Thyroid gland (tissue), 4 donors: ENCODE data around the gene CSTB. TPM values are rescaled to one million over a fixed set of nuclear protein-coding genes. Genes with fewer than 3 reads are reported as not detected.
A peak's percentile ranks its signal among the peaks of the same experiment; 100 is the strongest.

Experiments used
- DNase-seq, 2 donors: peaks; one replicate each; pipeline ENCODE4 v3.0.0-alpha.2; 2019
- H3K27ac ChIP-seq, 3 donors: fragments of 200-600 bp; sonication (generic); 1 replicate in 2 of 3; 2 replicates in 1 of 3; pipeline ENCODE4 v1.5.1; 2016 to 2019; ENCODE audit warnings: mild to moderate bottlenecking in 1 of 3, moderate library complexity in 1 of 3
- H3K27me3 ChIP-seq: fragments of 200-600 bp; sonication (generic); one replicate; pipeline ENCODE4 v1.5.1; 2019
- H3K36me3 ChIP-seq, 2 donors: fragments of 200-600 bp; sonication (generic); one replicate each; pipeline ENCODE4 v1.5.1; 2016 to 2019
- H3K4me1 ChIP-seq, 2 donors: fragments of 200-600 bp; sonication (generic); one replicate each; pipeline ENCODE4 v1.5.1; 2017 to 2019
- H3K4me3 ChIP-seq, 3 donors: fragments of 200-600 bp; sonication (generic); replicated peaks in 1 of 3; 1 replicate in 2 of 3; 2 replicates in 1 of 3; pipeline ENCODE4 v1.5.1; 2016; ENCODE audit warnings: mild to moderate bottlenecking in 1 of 3
- H3K9me3 ChIP-seq: fragments of 200-600 bp; sonication (generic); one replicate; pipeline ENCODE4 v1.5.1; 2017
- POLR2A ChIP-seq, 2 donors: fragments of 450-650 bp; IDR thresholded peaks; one replicate each; pipeline ENCODE4 v1.6.1; 2017; ENCODE audit warnings: antibody characterized with exemption in 2 of 2, mild to moderate bottlenecking in 2 of 2, moderate library complexity in 1 of 2
- WGBS, 2 donors: methylation state at CpG; one replicate each; pipeline ENCODE4 v1.1.5; 2017; 5-methylcytosine and 5-hydroxymethylcytosine counted together
- intact Hi-C: fragments of 100-400 bp; cut with DNase I; formaldehyde crosslinking; loops from one replicate; pipeline ENCODE4 v1.15.1; 2023
- total RNA-seq, 4 donors: library from RNA; depleted of rRNA; stranded (reverse); fragments of >200 nt; gene quantifications; one replicate each; pipeline ENCODE4 v1.2.3, GENCODE V29; 2016
- TF ChIP-seq, protein P1 (sequence below), 6 experiments: fragments of 200-600 bp in 3 of 6; fragments of 450-650 bp in 3 of 6; sonication (generic) in 3 of 6; IDR thresholded peaks; one replicate each; pipeline ENCODE4 v1.5.1; 2016 to 2019; ENCODE audit warnings: antibody characterized with exemption in 6 of 6, mild to moderate bottlenecking in 2 of 6, inconsistent platforms in 1 of 6, moderate library complexity in 1 of 6

The CSTB gene
- total RNA-seq, 4 donors from 2014 or later = 9.1 to 32.4 (median 14.5) TPM

DNA sequence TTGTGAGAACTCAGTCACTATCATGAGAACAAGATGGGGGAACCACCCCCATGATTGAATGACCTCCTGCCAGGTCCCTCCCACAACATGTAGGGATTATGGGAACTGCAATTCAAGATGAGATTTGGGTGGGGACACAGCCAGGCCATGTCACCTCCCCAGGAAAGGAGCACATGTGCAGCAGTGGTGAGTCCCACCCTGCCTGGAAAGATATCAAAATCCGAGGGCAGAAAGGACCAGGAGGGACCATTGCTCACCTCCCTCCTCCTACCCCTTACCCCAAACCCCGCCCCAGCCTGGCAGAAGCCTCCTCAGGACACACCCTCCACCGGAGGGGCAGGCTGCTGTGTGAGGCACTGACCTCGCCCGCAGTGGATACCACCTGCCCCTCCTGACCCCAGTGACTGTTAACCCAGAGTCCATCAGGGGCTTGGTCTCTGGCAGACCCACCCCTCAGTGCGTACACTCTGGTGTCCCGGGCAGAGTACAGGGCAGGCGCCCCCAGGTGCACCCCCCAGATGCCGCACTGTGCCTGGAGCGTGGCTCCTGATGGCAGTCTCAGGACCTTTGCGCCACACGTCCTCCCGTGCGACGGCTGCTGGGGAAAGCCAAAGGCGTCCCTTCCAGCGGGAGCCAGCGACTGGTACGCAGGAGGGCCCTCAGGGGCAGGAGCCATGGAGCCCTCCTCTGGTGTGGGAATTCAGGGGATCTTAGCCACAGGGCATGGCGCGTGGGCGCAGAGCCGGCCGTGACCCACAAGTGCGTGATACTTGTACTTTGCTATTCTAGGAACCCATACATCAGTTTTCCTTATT, 36.3 kb downstream of the CSTB start:
- Histone ChIP-seq H3K27ac (peak overlapping the region; percentile 77 to 98 (median 97)), H3K4me3 (no peak overlapping the region), H3K9me3 (no peaks in the 10 kb centered on the region), H3K36me3 (peaks cover 10 to 12% of the 10 kb centered on the region in 2 donors), H3K4me1 (peaks cover 26 to 36% of the 10 kb centered on the region in 2 donors), H3K27me3 (no peaks in the 10 kb centered on the region)
- intact Hi-C loops = no loop called here
- WGBS, 2 donors = 90 to 92% methylated on average over 12 to 21 of the region's 25 CpGs
- TF ChIP-seq, protein P1, sequence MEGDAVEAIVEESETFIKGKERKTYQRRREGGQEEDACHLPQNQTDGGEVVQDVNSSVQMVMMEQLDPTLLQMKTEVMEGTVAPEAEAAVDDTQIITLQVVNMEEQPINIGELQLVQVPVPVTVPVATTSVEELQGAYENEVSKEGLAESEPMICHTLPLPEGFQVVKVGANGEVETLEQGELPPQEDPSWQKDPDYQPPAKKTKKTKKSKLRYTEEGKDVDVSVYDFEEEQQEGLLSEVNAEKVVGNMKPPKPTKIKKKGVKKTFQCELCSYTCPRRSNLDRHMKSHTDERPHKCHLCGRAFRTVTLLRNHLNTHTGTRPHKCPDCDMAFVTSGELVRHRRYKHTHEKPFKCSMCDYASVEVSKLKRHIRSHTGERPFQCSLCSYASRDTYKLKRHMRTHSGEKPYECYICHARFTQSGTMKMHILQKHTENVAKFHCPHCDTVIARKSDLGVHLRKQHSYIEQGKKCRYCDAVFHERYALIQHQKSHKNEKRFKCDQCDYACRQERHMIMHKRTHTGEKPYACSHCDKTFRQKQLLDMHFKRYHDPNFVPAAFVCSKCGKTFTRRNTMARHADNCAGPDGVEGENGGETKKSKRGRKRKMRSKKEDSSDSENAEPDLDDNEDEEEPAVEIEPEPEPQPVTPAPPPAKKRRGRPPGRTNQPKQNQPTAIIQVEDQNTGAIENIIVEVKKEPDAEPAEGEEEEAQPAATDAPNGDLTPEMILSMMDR (IDR thresholded peaks at IDR 0.05) = no peak
- TF ChIP-seq POLR2A (IDR thresholded peaks at IDR 0.05) = no peak
- DNase-seq = peak in 1 of 2 donors; percentile 34

DNA sequence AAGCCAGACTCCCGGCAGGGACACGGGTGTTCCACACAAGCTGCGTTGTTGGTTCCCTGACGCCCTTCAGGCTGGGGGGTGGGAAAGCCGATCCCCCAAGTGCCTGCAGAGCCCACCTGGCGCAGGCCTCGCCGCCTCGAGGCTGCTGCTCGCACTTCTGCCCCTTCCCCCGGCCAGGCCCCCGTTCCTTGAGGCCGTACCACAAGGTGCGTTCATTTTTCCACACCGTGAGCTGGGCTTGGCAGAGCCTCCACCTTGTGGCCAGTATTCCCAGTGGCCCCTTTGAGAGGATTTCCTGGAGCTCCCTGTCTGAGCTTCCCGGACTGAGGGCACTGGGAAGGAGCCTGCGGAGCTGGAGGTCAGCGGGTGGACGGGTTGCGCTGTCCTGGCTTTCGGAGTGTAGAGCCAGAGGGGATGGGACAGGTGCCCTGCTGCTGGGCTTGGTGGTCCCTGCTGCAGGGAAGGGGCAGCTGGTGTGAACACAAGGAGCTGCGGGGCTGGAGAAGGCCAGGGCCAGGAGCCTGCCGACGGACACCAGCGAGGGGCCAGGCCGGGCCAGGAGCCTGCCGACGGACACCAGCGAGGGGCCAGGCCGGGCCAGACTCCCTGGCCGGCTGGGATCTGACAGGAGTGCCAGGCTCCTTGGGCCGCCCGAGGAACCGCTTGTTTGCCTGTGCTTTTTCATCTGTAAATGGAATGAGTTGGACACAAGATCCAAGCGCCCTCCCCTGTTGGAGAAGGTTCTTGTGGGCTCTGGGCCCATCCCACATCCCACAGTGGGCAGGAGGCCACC, 38.8 kb downstream of the CSTB start:
- Histone ChIP-seq H3K27ac (peak overlapping the region; percentile 88 to 98 (median 97)), H3K4me1 (peaks cover 42 to 61% of the 10 kb centered on the region in 2 donors), H3K4me3 (no peak overlapping the region), H3K27me3 (no peaks in the 10 kb centered on the region), H3K9me3 (no peaks in the 10 kb centered on the region), H3K36me3 (no peaks in the 10 kb centered on the region)
- WGBS, 2 donors = 75 to 92% methylated on average over 27 to 28 of the region's 35 CpGs
- intact Hi-C loops = no loop called here
- DNase-seq = peak; percentile 38 to 73
- TF ChIP-seq, protein P1 (IDR thresholded peaks at IDR 0.05) = peak in 1 of 6 experiments; percentile 9
- TF ChIP-seq POLR2A (IDR thresholded peaks at IDR 0.05) = peak in 1 of 2 donors; percentile 56

DNA sequence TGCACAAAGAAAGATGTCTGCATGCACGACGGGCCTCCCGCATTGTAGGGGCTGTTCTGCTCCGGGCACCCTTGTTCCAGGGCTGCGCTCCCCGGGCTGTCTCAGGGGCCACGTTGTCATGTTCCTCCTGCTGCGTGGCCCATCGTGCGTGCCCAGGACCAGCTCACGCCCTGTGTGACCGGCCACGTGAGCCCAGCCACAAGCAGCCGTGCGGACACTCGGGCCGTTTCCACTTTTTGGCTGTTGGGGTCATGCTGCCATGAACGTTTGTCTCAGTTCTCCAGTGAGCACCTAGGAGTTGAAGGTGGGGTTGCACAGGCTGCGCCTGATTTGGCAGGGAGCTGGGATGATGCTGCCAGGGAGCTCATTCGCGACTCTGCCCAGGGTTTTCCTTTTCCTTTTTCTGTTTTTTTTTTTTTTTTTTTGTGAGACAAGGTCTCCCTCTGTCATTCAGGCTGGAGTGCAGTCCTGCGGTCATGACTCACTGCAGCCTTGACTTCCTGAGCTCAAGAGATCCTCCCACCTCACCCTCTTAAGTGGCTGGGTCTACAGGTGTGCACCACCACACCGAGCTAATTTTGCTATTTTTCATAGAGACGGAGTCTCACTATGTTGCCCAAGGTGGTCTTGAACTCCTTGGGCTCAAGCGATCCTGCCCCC, 39.8 kb downstream of the CSTB start:
- H3K27ac ChIP-seq = peak overlapping the region; percentile 88 to 98 (median 97)
- DNase-seq = no peak
- H3K9me3 ChIP-seq = no peaks in the 10 kb centered on the region
- H3K36me3 ChIP-seq = no peaks in the 10 kb centered on the region
- peaks cover 42 to 65% of the 10 kb centered on the region in 2 donors for H3K4me1 ChIP-seq
- H3K27me3 ChIP-seq = no peaks in the 10 kb centered on the region
- intact Hi-C loops = no loop called here
- no peak overlapping the region for H3K4me3 ChIP-seq
- WGBS, 2 donors = 94% methylated on average over 17 to 21 of the region's 25 CpGs
- TF ChIP-seq, protein P1 (IDR thresholded peaks at IDR 0.05) = no peak

DNA sequence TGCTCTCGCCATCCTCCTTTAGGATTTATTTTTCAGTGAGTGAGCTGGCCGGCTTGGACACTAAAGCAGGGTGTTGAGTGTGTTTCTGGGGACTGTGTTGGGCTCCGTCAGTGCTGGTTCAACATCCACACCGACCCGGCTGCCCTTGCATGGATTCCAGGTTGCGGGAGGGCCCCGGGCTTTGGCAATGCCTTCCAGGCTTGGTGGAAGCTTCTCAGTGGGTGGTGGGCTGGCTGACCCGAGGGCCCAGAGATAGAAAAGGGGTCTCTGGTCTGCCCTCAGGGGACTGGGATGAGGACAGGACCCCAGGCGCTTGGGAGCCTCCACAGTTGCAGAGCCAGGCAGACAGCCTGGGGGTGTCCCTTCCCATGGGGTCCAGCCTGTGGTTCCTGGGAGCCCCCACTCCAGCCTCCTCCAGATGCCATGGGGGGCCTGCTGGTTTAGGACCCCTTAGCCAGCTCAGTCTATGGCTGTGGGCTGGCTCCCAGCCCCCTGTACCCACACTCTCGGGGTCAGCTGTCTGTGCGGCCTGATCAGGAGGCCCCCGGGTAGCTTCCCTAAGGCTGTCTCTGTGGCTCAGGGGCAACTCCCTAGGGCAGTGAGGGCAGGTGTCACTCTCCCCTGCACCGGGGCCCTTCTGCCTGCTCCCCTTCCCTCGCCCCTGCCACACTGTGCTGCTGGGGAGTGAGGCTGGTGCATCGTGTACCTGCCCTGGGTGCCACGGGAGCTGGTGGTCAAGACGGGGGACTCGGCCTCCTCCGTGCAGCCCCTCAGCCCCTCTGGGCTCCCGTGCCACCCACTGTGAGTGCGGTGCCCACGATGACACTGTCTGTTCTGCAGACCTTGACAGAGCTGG, 40.6 kb downstream of the CSTB start:
- Histone ChIP-seq H3K27ac (peak overlapping the region in 2 of 3 donors; percentile 97 to 98), H3K4me3 (no peak overlapping the region), H3K4me1 (peaks cover 42 to 65% of the 10 kb centered on the region in 2 donors), H3K27me3 (no peaks in the 10 kb centered on the region), H3K9me3 (no peaks in the 10 kb centered on the region), H3K36me3 (no peaks in the 10 kb centered on the region)
- no peak for DNase-seq
- intact Hi-C loops = no loop called here
- TF ChIP-seq, protein P1 (IDR thresholded peaks at IDR 0.05) = no peak
- TF ChIP-seq POLR2A (IDR thresholded peaks at IDR 0.05) = no peak
- 87 to 89% methylated on average over 11 to 15 of the region's 22 CpGs for WGBS, 2 donors
